Heart left ventricle (tissue), 13 donors: Measurements from ENCODE around the gene CALU.

ENCODE experiments used
- CTCF ChIP-seq, 12 donors: fragments of 200-600 bp; sonication (generic) in 4 of 12; IDR thresholded peaks; one replicate each; pipeline versions ENCODE4 v1.5.0 to v1.8.0; 2018 to 2022; ENCODE audit warnings: antibody characterized with exemption in 12 of 12, mild to moderate bottlenecking in 5 of 12
- POLR2A ChIP-seq, 2 donors: fragments of 450-650 bp; IDR thresholded peaks; one replicate each; pipeline ENCODE4 v1.6.1; 2017; ENCODE audit warnings: antibody characterized with exemption in 2 of 2, mild to moderate bottlenecking in 2 of 2, moderate library complexity in 2 of 2
- donor health status: ischemic (EF 13 %, LVEDD 7.1; RV severe dilation, severe dysfunction).
- donor health status: DM: no; HTN: yes; CAD: no.
- donor health status: DM: no; HTN: no; CAD: no.
- donor health status: ischemic (EF 25% LVEDD 6.9; RV normal size, moderate dysfunction).
- donor health status: ischemic (EF 25% LVEDD 5.7; RV mildly dilated, moderate dysfunction).
- donor health status: ischemic (EF 35%, LVEDD 5.7; RV mildly dilated, moderate dysfunction).
- donor health status: nonischemic (EF 11% LVEDD 7.7; RV severe dilation, severe dysfunction).
- donor health status: DM: yes; HTN: yes; CAD: no.
- donor health status: PGD.
- donor health status: ischemic (EF 29% LVEDD 5.4; RV normal size, mild dysfunction).
- donor health status: nonischemic (EF 23%, LVEDD 6.1; RV moderate dilation, normal function).

- no peak for TF ChIP-seq CTCF (IDR thresholded peaks at IDR 0.05)
- TF ChIP-seq POLR2A (IDR thresholded peaks at IDR 0.05): no peak
Observed at GRCh38 chr7:128714701-128715495, 24.3 kb upstream of the CALU start.
